GM18499 (cell line): ENCODE data around the gene TTC34.
"Not testable (repeated sequence)": the region's sequence is repeated elsewhere in the genome, so short reads cannot be mapped to it uniquely, and the experiment has no call there.

ENCODE experiments used
- ATAC-seq: cut with Tn5 transposase; IDR thresholded peaks from one replicate; pipeline ENCODE4 v1.9.1; 2021; ENCODE audit warnings: moderate number of reproducible peaks; ENCODE audit not compliant: insufficient read depth, unreplicated experiment

Gene TTC34

DNA sequence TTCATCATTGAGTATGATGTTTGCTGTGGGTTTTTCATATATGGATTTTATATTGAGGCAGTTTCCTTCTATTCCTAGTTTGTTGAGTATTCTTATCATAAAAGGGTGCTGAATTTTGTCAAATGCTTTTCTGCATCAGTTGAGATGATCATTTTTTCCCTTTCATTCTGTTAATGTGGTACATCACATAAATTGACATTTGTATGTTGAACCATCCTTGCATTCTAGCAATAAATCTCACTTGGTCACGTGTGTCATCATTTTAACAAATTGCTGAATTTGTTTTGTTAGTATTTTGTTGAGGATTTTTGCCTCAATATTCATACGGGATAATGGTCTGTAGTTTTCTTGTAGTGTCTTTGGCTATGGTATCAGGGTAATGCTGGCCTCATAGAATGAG is 19.9 kb downstream of the TTC34 start:
- no peak for ATAC-seq

- ATAC-seq: no peak
Observed at GRCh38 chr1:2778220-2778592, 23.3 kb downstream of the TTC34 start.

GRCh38 chr1:2777424-2778219 is 23.9 kb downstream of the TTC34 start:
- no peak for ATAC-seq

GRCh38 chr1:2775333-2775732 is 26.2 kb downstream of the TTC34 start:
- not testable (repeated sequence) for ATAC-seq

DNA sequence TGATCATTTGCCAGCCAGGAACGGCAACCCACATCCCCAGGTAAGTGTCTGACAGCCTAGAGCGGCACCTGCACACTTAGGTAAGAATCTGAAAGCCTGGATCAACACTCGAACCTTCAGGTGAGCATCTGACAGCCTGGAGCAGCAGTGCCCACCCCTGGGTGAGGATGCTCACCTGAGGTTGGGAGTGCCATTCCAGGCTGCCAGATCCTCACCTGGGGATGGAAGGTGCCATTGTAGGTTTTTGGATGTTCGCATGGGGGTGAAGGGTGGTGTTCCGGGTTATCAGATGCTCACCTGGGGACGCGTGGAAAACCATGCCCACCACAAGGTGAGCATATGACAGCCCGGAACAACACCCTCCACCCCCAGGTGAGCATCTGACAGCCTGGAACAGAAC is 33.4 kb downstream of the TTC34 start:
- not testable (repeated sequence) for ATAC-seq

DNA sequence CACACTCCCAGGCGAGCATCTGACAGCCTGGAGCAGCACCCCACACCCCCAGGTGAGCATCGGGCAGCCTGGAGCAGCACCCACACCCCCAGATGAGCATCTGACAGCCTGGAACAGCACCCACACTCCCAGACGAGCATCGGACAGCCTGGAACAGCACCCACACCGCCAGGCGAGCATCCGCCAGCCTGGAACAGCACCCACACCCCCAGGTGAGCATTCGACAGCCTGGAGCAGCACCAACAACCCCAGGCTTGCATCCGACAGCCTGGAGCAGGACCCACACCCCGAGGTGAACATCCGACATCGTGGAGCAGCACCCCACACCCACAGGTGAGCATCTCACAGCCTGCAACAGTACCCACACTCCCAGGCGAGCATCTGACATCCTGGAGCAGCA is 42.1 kb downstream of the TTC34 start:
- ATAC-seq: not testable (repeated sequence)

DNA sequence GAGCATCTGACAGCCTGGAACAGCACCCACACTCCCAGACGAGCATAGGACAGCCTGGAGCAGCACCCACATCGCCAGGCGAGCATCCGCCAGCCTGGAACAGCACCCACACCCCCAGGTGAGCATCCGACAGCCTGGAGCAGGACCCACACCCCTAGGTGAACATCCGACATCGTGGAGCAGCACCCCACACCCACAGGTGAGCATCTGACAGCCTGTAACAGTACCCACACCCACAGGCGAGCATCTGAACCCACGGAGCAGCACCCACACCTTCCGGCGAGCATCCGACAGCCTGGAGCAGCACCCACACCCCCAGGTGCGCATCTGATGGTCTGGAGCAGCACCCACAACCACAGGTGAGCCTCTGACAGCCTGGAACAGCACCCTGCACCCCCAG is 44.0 kb downstream of the TTC34 start:
- ATAC-seq: not testable (repeated sequence)

DNA sequence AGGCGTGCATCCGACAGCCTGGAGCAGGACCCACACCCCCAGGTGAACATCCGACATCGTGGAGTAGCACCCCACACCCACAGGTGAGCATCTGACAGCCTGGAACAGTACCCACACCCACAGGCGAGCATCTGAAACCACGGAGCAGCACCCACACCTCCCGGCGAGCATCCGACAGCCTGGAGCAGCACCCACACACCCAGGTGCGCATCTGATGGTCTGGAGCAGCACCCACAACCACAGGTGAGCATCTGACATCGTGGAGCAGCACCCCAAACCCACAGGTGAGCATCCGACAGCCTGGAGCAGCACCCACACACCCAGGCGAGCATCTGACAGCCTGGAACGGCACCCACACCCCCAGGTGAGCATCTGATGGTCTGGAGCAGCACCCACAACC is 46.1 kb downstream of the TTC34 start:
- ATAC-seq: not testable (repeated sequence)

- not testable (repeated sequence) for ATAC-seq
Observed at GRCh38 chr1:2754597-2754996, 46.9 kb downstream of the TTC34 start.

- not testable (repeated sequence) for ATAC-seq
Observed at GRCh38 chr1:2752503-2752902, 49.0 kb downstream of the TTC34 start.

- ATAC-seq: not testable (repeated sequence)
Observed at GRCh38 chr1:2751866-2752265, 49.6 kb downstream of the TTC34 start.

GRCh38 chr1:2750766-2751730 is 50.4 kb downstream of the TTC34 start:
- ATAC-seq: not testable (repeated sequence)

GRCh38 chr1:2750041-2750680 is 51.3 kb downstream of the TTC34 start:
- not testable (repeated sequence) for ATAC-seq

DNA sequence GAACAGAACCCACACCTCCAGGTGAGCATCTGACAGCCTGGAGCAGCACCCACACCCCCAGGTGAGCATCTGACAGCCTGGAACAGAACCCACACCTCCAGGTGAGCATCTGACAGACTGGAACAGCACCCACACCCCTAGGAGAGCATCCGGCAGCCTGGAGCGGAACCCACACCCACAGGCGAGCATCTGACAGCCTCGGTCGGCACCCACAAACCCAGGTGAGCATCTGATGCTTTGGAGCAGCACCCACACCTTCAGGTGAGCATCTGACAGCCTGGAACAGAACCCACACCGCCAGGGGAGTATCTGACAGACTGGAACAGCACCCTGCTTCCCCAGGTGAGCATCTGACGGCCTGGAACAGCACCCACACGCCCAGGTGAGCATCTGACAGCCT is 52.9 kb downstream of the TTC34 start:
- ATAC-seq: not testable (repeated sequence)

- ATAC-seq: not testable (repeated sequence)
Observed at GRCh38 chr1:2694796-2695195, 106.7 kb downstream of the TTC34 start.

GRCh38 chr1:2690180-2690579 is 111.3 kb downstream of the TTC34 start:
- not testable (repeated sequence) for ATAC-seq

GRCh38 chr1:2688336-2688665 is 113.2 kb downstream of the TTC34 start:
- not testable (repeated sequence) for ATAC-seq

DNA sequence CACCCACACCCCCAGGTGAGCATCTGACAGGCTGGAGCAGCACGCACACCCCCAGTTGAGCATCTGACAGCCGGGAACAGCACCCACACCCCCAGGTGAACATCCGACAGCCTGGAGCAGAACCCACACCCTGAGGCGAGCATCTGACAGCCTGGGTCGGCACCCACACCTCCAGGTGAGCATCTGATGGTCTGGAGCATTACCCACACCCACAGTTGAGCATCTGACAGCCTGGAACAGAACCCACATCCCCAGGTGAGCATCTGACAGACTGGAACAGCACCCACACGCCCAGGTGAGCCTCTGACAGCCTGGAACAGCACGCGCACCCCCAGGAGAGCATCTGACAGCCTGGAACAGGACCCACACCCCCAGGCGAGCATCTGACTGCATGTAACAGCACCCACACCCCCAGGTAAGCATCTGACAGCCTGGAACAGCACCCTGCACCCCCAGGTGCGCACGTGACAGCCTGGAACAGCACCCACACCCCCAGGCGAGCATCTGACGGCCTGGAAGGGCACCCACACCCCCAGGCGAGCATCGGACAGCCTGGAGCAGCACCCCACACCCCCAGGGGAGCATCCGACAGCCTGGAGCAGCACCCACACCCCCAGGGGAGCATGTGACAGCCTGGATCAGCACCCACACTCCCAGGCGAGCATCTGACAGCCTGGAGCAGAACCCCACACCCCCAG is 113.7 kb downstream of the TTC34 start:
- ATAC-seq: not testable (repeated sequence)

DNA sequence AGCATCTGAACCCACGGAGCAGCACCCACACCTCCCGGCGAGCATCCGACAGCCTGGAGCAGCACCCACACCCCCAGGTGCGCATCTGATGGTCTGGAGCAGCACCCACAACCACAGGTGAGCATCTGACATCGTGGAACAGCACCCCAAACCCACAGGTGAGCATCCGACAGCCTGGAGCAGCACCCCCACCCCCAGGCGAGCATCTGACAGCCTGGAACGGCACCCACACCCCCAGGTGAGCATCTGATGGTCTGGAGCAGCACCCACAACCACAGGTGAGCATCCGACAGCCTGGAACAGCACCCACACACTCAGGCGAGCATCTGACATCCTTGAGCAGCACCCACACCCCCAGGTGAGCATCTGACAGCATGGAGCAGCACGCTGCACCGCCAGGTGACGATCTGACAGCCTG is 114.3 kb downstream of the TTC34 start:
- not testable (repeated sequence) for ATAC-seq
